Astrocyte (in vitro differentiated cells and primary cell): ENCODE results near the gene MMP28.

ENCODE experiments used
- EZH2 ChIP-seq: IDR thresholded peaks from 2 replicates; pipeline ENCODE4 v1.6.1; 2012; ENCODE audit warnings: mild to moderate bottlenecking, low read length, inconsistent platforms; ENCODE audit not compliant: insufficient read depth
- TF ChIP-seq, protein P1 (sequence below): IDR thresholded peaks from 2 replicates; pipeline ENCODE4 v1.5.1; 2011; ENCODE audit warnings: low read depth, mild to moderate bottlenecking, inconsistent platforms, low read length, moderate library complexity; ENCODE audit not compliant: insufficient read depth

DNA sequence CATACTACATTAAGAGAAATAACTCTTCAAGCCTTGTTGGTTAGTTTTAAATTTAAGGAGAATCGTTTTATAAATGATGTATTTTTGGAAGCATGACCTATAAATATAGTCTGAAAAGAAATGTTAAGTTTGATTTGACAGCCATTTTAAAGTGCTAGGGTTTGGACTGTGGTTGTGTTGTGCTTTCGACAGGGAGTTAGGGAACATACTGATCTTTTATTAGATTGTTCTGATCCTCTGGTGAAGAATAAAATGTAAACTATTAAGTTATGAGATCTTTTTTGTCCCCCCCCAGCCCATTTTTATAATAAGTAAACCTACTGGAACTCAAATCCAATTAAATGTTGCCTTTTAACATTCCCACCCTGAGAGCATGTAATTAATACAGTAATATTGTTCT, 25.9 kb upstream of the MMP28 start:
- TF ChIP-seq, protein P1, sequence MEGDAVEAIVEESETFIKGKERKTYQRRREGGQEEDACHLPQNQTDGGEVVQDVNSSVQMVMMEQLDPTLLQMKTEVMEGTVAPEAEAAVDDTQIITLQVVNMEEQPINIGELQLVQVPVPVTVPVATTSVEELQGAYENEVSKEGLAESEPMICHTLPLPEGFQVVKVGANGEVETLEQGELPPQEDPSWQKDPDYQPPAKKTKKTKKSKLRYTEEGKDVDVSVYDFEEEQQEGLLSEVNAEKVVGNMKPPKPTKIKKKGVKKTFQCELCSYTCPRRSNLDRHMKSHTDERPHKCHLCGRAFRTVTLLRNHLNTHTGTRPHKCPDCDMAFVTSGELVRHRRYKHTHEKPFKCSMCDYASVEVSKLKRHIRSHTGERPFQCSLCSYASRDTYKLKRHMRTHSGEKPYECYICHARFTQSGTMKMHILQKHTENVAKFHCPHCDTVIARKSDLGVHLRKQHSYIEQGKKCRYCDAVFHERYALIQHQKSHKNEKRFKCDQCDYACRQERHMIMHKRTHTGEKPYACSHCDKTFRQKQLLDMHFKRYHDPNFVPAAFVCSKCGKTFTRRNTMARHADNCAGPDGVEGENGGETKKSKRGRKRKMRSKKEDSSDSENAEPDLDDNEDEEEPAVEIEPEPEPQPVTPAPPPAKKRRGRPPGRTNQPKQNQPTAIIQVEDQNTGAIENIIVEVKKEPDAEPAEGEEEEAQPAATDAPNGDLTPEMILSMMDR = no peak
- TF ChIP-seq EZH2 = no peak
